NCI-H187 treated with DMSO at 0.1 percent for 48 hours (cell line): ENCODE measurements around the gene SHISA3.

Source experiments
- DNase-seq: peaks from one replicate; lab custom pipeline; 2025; lab: John Stamatoyannopoulos, UW

Gene SHISA3

DNA sequence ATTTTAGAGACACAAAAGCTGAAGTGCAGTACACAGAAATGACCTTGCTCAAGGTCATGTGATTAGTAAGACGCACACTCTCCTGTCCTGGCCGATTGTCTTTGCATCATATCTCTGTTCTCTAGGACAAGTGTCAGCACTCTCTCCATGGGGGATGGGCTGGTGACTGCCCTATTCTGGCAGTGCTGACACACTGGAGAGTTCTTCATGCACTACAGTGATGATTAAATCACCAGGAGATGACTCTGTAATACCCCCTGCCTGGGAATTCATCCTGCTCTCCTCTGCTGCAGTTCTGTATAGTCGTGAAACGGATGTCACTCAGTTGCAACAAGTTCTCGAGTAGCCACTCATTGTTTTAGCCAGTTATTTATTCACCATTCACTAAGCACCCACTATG lies 5.3 kb upstream of the SHISA3 start:
- DNase-seq, result no peak

DNA sequence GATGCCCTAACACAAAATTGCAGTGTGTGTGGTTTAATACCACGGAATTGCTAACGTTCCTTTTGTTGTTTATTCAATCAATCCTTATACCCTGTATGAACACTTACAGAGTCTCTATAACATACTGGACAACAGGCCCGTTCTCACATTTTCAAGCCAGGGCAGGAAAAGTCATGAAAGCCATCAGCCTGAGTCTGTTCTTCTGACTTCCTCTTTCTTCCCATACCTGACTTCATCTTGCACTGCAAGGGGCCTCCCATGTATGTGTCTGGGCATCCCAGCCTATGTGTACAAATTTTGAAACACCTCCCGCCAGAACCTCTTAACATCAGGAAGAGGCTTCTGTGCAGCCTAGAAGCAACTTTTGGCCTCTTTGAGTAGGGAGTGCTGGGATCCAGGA lies 4.9 kb upstream of the SHISA3 start:
- no peak for DNase-seq

DNA sequence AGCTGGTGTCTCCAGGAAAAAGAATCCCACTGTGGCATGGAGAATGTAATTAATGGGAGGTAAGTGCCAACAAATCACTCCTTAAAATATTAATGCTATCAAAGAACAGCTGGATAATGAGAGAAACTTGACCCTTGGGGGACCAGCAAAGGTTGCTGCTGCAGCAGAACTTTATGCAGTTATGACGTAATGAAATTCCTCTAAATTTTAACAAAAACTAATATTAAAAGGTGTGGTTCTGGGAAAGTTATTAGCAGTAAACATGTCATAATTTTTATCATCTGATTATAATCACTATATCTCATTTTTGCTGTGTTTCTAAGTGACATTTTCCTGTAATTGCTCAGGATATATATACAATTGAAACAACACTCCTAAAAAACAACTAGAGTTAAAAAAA lies 1.7 kb upstream of the SHISA3 start:
- no peak for DNase-seq

- DNase-seq, result no peak
Observed at GRCh38 chr4:42396361-42396751, 932 bp upstream of the SHISA3 start.

GRCh38 chr4:42397635-42398170 lies 415 bp downstream of the SHISA3 start:
- DNase-seq, result no peak

DNA sequence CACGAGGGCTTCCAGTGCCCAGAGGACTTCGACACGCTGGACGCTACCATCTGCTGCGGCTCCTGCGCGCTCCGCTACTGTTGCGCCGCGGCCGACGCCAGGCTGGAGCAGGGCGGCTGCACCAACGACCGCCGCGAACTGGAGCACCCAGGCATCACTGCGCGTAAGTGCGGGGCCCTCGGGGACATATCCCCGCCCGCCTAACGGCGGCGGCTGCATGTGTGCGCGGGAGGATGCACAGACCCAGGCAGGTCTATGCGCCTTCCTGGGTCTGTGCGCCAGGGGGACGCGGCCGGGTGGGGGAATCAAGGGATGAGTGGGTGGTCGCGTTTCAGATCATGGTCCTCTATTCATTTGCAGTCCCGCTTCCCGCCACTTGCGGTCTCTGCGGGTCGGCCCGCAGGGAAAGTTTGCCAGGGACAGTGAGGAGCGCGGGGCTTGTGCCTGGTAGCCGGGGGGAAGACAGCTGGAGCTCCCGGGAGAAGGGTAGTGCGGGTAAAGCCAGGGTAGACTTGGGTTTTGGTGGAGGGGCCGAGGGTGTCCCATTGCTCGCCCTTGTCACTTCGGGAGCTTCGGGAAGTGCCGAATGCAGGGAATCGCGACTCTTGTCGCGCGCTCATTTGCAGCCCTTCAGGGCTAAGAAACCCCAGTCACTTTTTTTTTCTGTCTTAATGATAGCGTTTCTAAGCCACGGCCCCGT lies 1.0 kb downstream of the SHISA3 start:
- no peak for DNase-seq

DNA sequence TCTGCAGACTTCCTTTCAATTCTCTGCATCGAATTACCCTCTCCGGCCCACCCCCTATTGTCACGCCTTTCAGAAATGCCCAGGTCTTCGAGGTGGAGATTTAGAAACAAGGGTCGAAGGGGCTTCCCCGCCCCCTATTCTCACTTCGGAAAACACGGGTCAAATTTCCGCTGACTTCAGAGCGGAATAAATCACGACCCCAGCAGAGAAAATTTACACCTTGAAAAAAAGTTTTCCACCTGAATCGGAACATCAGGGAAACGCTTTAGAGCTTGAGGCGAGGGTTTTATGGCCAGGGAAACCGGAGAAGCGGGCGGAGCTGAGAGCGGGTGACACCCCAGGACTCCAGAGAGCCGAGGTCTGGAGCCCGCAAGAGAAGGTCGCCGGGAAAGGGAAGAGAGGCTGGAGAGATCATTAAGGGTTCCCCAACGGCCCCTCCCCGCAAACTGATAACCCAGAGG lies 1.6 kb downstream of the SHISA3 start:
- DNase-seq, result no peak

- no peak for DNase-seq
Observed at GRCh38 chr4:42399393-42399792, 2.1 kb downstream of the SHISA3 start.

- DNase-seq, result no peak
Observed at GRCh38 chr4:42401171-42401570, 3.9 kb downstream of the SHISA3 start.

DNA sequence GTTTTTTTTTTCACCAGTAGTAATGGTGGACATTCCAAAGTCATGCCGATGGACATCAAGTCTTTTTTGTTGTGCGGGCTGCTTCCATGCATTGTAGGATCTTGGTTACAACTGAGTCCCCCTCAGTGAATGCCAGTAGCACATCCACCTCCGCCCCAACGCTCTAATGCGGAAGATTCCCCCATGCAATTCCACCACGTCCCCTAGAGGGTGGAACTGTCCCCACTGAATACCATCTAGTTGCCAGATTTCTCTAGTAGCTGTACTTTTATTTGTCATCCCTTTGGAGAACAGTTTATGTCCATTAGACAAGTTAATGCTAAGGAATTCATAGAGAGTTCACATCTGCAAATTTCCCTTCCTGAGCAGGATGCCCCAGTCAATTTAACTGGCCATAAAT lies 6.7 kb downstream of the SHISA3 start:
- DNase-seq, result no peak

DNA sequence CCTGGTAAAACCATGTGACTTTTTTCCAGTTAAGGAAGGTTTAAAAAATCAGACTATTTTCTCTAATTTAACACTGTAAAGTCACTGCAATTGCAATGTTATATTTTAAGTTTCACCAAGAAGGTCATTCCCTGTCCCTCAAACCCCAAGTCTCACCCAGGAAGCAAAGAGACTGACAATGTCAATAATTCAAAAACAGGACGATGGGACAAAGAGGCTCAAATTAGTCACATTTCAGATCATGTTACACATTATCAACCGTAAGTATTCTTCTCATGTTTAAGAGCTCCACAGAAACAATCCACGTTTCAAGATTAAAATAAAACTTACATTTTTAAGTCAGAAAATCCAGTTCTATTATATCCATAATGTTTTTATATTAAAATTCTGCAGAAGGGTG lies 13.2 kb downstream of the SHISA3 start:
- DNase-seq, result no peak

DNA sequence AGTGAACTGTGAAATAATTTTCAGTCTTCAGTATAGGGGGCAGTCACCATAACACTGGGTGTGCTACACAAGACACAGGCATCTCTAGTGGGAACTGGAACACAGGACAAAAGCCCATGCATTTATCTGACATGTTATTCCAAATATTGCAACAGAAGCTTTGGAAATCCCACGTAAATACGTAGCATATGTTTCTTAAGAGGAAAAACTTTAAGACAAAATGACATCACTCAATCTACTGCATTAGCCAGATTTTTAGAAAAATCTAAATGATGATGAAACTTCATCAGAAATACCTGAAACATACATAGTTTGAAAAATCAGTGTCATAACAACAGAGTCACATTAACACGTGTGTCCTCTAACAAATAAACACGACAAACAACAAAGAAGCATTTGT lies 14.5 kb downstream of the SHISA3 start:
- DNase-seq, result no peak

GRCh38 chr4:42412251-42412650 lies 15.0 kb downstream of the SHISA3 start:
- DNase-seq, result no peak

- DNase-seq, result no peak
Observed at GRCh38 chr4:42415281-42415680, 18.0 kb downstream of the SHISA3 start.

- DNase-seq, result no peak
Observed at GRCh38 chr4:42416017-42416416, 18.7 kb downstream of the SHISA3 start.

- no peak for DNase-seq
Observed at GRCh38 chr4:42417550-42417949, 20.3 kb downstream of the SHISA3 start.

- no peak for DNase-seq
Observed at GRCh38 chr4:42420140-42420539, 22.9 kb downstream of the SHISA3 start.

- DNase-seq, result no peak
Observed at GRCh38 chr4:42425146-42426065, 28.1 kb downstream of the SHISA3 start.

- no peak for DNase-seq
Observed at GRCh38 chr4:42428036-42428435, 30.7 kb downstream of the SHISA3 start.

DNA sequence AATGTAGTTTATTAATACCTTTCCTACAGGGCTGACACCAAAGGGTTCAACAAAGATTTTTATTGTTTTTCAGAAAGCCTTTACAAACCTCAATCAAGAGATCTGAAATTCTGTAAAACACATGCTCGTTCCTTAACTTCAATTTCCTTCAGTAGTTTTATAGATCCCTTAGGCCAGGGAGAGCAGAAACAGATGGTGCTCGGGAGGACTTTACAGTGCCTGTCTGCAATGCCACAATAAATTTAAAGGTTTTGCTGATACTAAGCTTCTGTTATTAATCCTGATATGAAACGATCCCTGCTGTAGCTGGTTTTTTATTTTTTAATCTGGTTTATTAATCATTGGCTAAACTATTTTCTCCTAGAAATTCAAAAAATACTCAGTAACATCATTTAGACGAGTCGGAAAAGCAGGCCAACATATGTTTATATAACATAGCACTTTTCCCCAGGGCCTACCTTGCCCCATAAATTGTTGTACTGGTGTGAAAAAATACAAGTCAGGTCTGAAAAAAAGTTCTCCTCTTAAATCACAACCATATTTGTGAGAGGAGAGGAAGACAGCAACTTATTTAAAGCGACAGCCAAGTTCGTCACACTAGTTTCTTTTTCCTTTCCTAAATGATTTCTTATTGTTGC lies 39.8 kb downstream of the SHISA3 start:
- no peak for DNase-seq

DNA sequence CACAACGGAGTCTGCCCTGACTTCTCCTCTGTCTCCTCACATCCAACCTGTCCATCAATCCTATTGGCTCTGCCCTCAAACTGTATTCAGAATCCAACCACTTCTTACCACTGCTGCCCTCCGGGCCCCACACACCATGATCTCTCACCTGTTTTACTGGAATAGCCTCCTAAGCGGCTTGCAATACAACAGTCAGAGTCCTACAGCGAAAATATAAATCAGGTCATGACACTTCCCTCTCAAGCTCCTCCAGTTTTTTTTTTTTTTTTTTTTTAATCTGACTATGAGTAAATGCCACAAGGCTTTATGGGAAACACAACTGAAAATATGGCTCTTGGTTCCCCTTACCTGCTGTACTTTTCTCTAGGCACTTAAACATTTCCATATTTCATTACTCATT lies 42.8 kb downstream of the SHISA3 start:
- DNase-seq, result no peak

- DNase-seq, result no peak
Observed at GRCh38 chr4:42442601-42443000, 45.3 kb downstream of the SHISA3 start.

DNA sequence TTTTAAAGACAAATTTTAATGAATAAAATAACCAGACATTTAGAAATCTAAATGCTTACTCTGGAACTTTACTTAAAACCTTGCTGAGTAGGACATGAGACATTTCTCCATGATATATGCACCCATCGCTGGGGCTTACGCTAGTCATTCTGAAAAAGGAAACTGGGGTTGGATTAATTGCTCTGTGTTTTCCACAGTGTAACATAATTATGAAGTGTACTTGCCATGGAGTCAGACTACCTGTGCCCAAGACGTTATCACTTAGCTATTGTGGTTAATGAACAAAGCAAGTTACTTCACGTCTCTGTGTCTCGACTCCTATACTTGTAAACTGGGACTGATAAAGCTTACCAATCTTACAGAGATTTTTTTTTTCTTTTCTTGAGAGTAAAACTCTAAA lies 47.8 kb downstream of the SHISA3 start:
- DNase-seq, result no peak
